K562 (cell line): ENCODE measurements around the gene ACLY. TPM values are rescaled to one million over a fixed set of nuclear protein-coding genes. Genes with fewer than 3 reads are reported as not detected.

Source experiments
- FOSL1 ChIP-seq: fragments of 200-800 bp; sonication (Bioruptor generic); conservative IDR thresholded peaks from 2 replicates; pipeline ENCODE4 v1.6.1; 2016; ENCODE audit warnings: missing genetic modification characterization, missing compliant biosample characterization
- MCM5 ChIP-seq: fragments of 450-650 bp; IDR thresholded peaks from 2 replicates; pipeline ENCODE4 v1.6.1; 2016; ENCODE audit warnings: low read depth
- PPARD ChIP-seq: fragments of 250-450 bp; sonication (Bioruptor Pico); IDR thresholded peaks from 2 replicates; pipeline ENCODE4 v1.8.0; 2022; ENCODE audit warnings: inconsistent platforms, mild to moderate bottlenecking, moderate library complexity
- PRPF4 ChIP-seq: fragments of 200-400 bp; formaldehyde crosslinking; IDR thresholded peaks from one replicate; pipeline ENCODE4 v1.6.1; 2017; ENCODE audit warnings: low read length, low read depth, mild to moderate bottlenecking; ENCODE audit not compliant: insufficient read depth, poor library complexity, severe bottlenecking
- RAD51 ChIP-seq: fragments of 450-650 bp; IDR thresholded peaks from 2 replicates; pipeline ENCODE4 v1.7.1; 2016; ENCODE audit warnings: low read depth, mild to moderate bottlenecking, borderline replicate concordance
- SMAD4 ChIP-seq: fragments of 250-450 bp; sonication (Bioruptor Pico); conservative IDR thresholded peaks from 2 replicates; pipeline ENCODE4 v1.8.0; 2021; ENCODE audit warnings: inconsistent platforms, mild to moderate bottlenecking, moderate library complexity
- SMC3 ChIP-seq: conservative IDR thresholded peaks from 2 replicates; pipeline ENCODE4 v1.6.1; 2011; ENCODE audit warnings: low read depth, low read length, improper control_type of control experiment; ENCODE audit not compliant: insufficient read depth
- TRIM28 ChIP-seq: fragments of 450-650 bp; IDR thresholded peaks from 2 replicates; pipeline ENCODE4 v1.6.1; 2017
- ZNF134 ChIP-seq: fragments of 250-450 bp; sonication (Bioruptor Pico); conservative IDR thresholded peaks from 2 replicates; pipeline ENCODE4 v1.4.0; 2020
- polyA plus RNA-seq, 8 experiments: library from polyadenylated mRNA; depleted of rRNA in 4 of 8; stranded (reverse) in 5 of 8; unstranded in 3 of 8; fragments of >200 nt; fragmentation: Nextera tagmentation in 2 of 8; fragmentation: Illumina TruSeq in 1 of 8; extraction: Ambion mirVana in 2 of 8; extraction: Trizol in 1 of 8; gene quantifications; 2 replicates each; pipeline versions ENCODE4 v1.2.1 to v1.2.3, GENCODE V29; 2011 to 2014; ENCODE audit warnings: inconsistent platforms in 1 of 8, missing spikeins in 1 of 8
- total RNA-seq, 7 experiments: library from RNA; depleted of rRNA in 6 of 7; stranded (reverse); fragments of >200 nt in 6 of 7; fragmentation: Illumina TruSeq in 2 of 7; extraction: Trizol in 2 of 7; gene quantifications; 2 replicates each; pipeline versions ENCODE4 v1.2.1 to v1.2.3, GENCODE V29; 2011 to 2021; ENCODE audit warnings: low replicate concordance in 1 of 7
- TF ChIP-seq, protein P1 (sequence below): sonication (generic); formaldehyde crosslinking; IDR thresholded peaks from 2 replicates; pipeline ENCODE4 v1.8.1; 2023; ENCODE audit warnings: mild to moderate bottlenecking, missing genetic modification reagents
- TF ChIP-seq, protein P2 (sequence below): fragments of 200-800 bp; sonication (Bioruptor generic); IDR thresholded peaks from 2 replicates; pipeline ENCODE4 v1.6.1; 2016; ENCODE audit warnings: missing genetic modification characterization, missing compliant biosample characterization
- TF ChIP-seq, protein P3 (sequence below): fragments of 450-650 bp; IDR thresholded peaks from 2 replicates; pipeline ENCODE4 v1.6.1; 2017; ENCODE audit warnings: mild to moderate bottlenecking, moderate library complexity
- TF ChIP-seq, protein P4 (sequence below): fragments of 450-650 bp; formaldehyde crosslinking; IDR thresholded peaks from 2 replicates; pipeline ENCODE4 v1.4.0; 2020; ENCODE audit warnings: mild to moderate bottlenecking
- TF ChIP-seq, protein P5 (sequence below): IDR thresholded peaks from 2 replicates; pipeline ENCODE4 v1.6.1; 2012; ENCODE audit warnings: low read depth, low read length, improper control_type of control experiment, borderline replicate concordance

The ACLY gene
- total and polyA plus RNA-seq, 9 of the 15 experiments (the other 6 are each of a cell fraction or from before 2014, with no cell fraction given): 42.9 to 280 (median 125) TPM

DNA sequence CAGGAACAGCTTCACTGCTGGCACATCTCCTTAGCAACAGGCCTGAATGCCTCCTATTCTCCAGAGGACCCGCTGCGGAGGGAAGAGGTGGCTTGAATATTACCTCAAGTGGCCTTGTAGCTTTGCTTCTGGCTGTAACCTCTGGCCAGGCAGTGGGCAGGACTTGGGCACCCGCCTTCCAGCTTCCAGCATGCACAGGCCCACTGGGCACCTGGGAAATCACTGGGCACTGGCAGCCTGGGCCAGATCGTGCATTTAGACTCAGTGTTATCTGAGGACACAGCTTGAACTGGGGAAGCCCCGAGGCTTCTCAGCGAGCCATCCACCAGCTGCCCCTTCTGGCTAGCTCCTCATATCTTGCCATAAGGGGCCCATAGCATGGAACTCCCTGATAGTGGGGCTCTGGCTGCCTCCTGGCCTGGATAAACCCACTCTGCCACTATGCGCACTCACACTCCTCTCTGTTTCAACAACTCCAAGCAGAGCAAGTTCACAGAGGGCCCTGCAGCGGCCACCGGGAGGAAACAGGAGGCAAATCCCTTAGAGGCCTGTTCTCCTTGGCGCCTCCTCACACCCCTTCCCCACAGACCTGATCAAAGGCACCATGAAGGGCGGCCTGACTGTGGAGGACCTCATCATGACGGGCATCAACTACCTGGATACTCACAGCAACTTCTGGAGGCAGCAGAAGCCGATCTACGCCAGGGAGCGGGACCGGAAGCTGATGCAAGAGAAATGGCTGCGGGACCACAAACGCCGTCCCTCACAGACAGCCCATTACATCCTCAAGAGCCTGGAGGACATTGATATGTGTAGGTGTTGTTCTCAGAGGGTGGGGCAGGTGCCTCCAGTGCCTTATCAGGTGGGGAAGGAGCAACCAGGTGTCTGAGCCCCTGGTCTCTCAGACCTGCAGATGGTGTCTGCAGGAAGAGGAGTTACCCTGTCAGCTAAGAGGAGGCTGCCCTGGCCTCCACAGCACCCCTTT lies 19.5 kb upstream of the ACLY start (continued):
- TF ChIP-seq FOSL1 (tag) (no peak), PPARD (CRISPR knock-in tag) (no peak), TRIM28 (no peak), RAD51 (no peak), MCM5 (no peak), PRPF4 (no peak), SMC3 (no peak), SMAD4 (peak; percentile 24; the same call in 1 of the 2 replicates), ZNF134 (no peak)
- TF ChIP-seq, protein P1, sequence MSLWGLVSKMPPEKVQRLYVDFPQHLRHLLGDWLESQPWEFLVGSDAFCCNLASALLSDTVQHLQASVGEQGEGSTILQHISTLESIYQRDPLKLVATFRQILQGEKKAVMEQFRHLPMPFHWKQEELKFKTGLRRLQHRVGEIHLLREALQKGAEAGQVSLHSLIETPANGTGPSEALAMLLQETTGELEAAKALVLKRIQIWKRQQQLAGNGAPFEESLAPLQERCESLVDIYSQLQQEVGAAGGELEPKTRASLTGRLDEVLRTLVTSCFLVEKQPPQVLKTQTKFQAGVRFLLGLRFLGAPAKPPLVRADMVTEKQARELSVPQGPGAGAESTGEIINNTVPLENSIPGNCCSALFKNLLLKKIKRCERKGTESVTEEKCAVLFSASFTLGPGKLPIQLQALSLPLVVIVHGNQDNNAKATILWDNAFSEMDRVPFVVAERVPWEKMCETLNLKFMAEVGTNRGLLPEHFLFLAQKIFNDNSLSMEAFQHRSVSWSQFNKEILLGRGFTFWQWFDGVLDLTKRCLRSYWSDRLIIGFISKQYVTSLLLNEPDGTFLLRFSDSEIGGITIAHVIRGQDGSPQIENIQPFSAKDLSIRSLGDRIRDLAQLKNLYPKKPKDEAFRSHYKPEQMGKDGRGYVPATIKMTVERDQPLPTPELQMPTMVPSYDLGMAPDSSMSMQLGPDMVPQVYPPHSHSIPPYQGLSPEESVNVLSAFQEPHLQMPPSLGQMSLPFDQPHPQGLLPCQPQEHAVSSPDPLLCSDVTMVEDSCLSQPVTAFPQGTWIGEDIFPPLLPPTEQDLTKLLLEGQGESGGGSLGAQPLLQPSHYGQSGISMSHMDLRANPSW (CRISPR knock-in tag): no peak
- TF ChIP-seq, protein P2, sequence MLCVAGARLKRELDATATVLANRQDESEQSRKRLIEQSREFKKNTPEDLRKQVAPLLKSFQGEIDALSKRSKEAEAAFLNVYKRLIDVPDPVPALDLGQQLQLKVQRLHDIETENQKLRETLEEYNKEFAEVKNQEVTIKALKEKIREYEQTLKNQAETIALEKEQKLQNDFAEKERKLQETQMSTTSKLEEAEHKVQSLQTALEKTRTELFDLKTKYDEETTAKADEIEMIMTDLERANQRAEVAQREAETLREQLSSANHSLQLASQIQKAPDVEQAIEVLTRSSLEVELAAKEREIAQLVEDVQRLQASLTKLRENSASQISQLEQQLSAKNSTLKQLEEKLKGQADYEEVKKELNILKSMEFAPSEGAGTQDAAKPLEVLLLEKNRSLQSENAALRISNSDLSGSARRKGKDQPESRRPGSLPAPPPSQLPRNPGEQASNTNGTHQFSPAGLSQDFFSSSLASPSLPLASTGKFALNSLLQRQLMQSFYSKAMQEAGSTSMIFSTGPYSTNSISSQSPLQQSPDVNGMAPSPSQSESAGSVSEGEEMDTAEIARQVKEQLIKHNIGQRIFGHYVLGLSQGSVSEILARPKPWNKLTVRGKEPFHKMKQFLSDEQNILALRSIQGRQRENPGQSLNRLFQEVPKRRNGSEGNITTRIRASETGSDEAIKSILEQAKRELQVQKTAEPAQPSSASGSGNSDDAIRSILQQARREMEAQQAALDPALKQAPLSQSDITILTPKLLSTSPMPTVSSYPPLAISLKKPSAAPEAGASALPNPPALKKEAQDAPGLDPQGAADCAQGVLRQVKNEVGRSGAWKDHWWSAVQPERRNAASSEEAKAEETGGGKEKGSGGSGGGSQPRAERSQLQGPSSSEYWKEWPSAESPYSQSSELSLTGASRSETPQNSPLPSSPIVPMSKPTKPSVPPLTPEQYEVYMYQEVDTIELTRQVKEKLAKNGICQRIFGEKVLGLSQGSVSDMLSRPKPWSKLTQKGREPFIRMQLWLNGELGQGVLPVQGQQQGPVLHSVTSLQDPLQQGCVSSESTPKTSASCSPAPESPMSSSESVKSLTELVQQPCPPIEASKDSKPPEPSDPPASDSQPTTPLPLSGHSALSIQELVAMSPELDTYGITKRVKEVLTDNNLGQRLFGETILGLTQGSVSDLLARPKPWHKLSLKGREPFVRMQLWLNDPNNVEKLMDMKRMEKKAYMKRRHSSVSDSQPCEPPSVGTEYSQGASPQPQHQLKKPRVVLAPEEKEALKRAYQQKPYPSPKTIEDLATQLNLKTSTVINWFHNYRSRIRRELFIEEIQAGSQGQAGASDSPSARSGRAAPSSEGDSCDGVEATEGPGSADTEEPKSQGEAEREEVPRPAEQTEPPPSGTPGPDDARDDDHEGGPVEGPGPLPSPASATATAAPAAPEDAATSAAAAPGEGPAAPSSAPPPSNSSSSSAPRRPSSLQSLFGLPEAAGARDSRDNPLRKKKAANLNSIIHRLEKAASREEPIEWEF (CRISPR knock-in tag): no peak
- TF ChIP-seq, protein P3, sequence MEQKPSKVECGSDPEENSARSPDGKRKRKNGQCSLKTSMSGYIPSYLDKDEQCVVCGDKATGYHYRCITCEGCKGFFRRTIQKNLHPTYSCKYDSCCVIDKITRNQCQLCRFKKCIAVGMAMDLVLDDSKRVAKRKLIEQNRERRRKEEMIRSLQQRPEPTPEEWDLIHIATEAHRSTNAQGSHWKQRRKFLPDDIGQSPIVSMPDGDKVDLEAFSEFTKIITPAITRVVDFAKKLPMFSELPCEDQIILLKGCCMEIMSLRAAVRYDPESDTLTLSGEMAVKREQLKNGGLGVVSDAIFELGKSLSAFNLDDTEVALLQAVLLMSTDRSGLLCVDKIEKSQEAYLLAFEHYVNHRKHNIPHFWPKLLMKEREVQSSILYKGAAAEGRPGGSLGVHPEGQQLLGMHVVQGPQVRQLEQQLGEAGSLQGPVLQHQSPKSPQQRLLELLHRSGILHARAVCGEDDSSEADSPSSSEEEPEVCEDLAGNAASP: peak; percentile 44
- TF ChIP-seq, protein P4, sequence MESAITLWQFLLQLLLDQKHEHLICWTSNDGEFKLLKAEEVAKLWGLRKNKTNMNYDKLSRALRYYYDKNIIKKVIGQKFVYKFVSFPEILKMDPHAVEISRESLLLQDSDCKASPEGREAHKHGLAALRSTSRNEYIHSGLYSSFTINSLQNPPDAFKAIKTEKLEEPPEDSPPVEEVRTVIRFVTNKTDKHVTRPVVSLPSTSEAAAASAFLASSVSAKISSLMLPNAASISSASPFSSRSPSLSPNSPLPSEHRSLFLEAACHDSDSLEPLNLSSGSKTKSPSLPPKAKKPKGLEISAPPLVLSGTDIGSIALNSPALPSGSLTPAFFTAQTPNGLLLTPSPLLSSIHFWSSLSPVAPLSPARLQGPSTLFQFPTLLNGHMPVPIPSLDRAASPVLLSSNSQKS: no peak
- TF ChIP-seq, protein P5, sequence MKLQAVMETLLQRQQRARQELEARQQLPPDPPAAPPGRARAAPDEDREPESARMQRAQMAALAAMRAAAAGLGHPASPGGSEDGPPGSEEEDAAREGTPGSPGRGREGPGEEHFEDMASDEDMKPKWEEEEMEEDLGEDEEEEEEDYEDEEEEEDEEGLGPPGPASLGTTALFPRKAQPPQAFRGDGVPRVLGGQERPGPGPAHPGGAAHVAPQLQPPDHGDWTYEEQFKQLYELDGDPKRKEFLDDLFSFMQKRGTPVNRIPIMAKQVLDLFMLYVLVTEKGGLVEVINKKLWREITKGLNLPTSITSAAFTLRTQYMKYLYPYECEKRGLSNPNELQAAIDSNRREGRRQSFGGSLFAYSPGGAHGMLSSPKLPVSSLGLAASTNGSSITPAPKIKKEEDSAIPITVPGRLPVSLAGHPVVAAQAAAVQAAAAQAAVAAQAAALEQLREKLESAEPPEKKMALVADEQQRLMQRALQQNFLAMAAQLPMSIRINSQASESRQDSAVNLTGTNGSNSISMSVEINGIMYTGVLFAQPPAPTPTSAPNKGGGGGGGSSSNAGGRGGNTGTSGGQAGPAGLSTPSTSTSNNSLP: no peak
